ENCODE measurements around the gene FILIP1.

FILIP1 gene

DNA sequence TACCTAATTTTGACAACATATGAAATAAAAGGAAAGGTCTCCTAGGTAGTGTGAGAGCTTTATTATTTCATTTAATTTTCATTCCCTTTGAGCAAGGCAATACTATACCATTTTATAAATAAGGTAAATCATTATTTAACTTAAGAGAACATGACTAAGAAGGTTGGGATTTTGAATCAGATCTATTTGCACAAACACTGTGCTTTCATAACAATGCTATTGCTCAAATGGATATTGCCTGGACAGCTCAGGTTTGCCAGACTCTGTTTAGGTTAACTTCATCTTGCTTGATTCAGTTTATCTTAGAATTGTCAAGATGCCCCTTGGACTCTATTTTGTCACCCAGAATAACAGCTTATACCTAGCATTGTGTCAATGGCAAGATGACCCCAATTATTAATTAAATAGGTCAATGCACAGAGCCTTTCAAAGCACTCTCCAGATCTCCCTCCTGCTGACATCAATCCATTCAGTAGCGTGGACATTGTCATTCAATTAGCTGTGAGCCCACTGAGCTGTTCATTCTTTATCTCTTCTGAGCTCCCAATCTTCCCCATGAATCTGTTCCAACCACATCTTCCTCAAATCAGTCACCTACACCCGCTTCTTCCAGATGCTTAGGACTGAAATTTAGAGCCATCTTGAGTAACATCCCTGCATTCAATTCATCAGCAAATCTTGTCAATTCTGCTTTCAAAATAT is 166.9 kb downstream of the FILIP1 start:
- DNase-seq, result no peak

DNA sequence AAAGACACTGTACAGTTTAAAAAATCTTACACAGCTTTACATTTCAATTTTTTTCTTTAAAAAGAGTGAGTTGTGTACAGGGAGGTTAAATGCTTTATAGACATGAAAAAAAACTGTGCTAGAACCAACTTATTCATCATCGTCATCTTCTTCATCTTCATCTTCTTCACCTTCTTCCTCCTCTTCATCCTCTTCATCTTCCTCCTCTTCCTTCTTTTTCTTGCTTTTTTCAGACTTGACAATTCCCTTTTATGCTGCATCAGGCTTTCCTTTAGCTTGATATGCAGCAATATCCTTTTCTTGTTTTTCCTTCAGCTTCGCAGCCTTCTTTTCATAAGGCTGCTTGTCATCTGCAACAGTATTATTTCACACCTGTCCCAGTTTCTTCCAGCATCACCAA is 174.7 kb downstream of the FILIP1 start:
- no peak for DNase-seq

DNA sequence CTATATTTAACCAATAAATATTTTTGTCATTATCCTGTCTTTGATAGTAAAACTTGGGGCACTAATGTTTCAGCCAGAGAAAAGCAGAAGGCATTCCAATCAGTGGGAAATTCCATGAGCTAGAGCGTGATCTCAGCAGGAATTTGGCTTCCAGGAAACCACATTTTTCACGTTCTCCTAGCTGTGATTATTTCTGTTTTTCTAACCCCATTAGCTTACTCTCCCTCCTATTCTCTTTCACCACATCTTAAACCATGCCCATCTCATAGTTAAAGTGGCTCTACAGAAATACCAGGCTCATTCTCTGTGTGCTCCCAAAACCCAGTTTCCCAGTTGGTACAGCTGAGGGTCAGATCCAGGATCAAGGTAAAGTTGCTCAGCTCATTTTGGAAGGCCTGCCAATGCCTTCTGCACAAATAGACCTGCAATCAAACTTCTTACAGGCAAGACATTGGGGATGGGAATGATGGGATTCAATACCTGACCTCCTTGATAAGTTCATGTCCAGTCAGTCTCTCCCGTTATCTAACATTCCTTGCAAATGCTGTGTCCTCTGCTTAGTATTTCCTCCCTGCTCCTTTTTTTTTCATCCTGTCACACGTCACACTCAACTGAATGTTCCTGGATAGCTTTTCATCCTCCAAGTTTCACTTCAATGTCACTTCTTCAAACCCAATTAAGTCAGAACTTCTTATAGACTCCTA is 175.9 kb downstream of the FILIP1 start:
- no peak for DNase-seq

DNA sequence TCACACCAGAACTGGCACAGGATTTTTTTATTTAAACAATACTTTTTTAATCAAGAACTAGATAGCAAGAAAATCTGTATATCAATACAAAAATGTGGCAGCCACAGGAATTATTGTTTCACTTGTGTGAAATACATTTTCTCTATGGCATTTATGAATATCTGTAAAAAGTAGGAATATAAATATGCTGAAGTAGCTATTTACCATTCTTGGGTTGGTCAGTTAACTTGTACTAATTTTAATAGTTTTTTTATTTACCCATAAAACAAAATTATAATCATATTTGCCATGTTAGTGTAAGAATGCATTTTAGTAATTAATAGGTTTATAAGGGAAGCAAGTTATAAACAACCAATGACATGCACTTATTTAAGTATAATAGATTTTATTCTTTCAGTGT is 177.6 kb downstream of the FILIP1 start:
- no peak for DNase-seq

DNA sequence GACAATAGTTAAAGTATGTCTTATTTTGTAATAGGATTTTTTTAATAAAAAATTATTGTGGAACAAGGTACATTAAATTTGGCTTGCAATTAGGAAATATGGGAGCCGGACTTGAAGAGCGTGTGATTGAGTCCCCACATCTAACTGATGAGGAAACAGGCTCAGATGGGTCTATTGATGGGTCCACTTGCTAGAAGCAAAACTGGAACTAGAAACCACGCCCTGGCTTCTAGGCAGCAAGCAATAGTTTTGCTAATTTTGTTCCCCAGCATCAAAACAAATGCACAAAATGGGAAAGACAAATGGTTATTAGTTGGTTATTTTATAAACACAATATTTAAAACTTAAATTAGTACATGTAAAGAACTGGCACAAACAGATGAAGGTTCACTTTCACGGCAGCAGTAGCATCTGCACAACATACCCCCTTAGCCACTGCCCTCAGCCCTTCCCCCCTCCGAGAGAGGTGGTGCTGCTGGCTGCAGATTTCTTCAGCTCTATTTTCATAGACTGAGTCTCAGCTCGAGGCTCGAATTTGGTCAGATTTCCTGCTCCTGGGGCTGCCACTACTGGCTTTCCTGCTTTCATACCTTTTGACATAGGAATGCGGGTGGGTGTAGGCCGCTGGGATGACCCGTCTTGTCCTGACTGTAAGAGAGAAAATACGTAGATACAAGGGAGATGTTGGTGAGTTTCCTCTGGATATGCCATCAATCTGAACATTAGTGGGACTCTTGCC is 185.2 kb downstream of the FILIP1 start:
- DNase-seq, result no peak

DNA sequence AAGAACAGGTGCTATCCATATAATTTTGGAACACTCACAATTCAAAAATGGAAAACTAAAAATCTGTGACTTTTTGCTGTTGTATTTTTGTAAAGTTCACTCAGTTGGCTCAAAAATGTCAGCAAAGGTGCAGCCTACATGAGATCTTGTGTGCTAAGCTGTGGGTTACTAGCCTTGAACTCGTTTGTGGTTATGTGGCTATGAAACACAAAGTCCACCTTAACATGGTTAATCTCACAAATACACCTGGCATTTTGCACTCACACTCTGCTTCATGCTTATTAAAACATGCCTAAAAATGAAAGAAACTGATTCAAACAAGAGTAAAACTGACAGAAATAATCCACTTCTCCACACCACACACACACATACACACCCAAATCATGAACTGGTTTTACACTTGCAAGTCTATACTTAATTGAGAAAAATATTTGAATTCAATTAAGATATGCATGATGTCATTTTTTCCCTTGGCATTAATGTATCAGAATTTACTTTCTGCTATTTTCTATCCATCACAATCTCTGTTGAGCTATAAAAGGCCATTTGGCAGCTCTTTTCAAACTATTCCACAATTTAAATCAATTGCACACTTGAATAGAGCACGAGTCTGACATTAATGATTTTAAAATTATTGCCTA is 186.1 kb downstream of the FILIP1 start:
- no peak for DNase-seq

DNA sequence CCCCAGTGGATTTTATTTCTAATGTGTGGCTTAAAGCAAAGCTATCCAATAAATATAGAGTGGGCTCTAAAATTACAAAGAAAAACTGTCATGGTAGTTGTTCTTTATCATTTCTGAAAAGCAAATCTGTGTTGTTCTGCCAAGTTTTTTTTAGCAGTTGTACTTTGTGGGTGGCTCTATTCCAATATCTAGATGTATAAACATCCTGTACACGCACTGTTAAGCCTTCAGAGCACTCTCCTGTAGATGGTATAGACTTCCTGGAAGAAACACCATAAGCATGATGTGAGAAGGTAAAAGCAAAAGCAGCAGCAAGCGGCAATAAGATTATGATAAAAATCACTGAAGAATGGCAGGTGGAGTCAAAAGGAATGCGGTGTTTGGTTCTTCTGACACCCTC is 187.5 kb downstream of the FILIP1 start:
- DNase-seq, result no peak

- no peak for DNase-seq
Observed at GRCh38 chr6:75305573-75305972, 188.0 kb downstream of the FILIP1 start.

DNA sequence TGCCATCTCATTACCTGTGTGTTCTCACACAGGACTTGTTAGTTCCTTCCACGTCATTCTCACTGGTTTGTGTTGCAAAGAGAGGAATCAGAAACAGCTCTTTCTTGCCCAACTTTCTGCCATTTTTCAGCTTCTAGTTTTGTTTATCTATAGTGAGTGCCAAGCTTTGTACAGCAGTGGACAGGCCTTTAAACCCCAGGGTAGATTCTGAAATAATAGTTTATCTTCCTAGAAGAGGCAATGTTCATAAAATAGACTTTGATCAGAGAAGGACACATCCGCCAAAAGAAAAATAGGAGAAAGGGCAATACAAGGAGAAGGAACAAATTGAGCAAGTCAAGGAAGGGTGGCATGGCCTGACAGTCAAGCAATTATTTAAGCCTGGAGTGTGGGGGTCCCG is 191.3 kb downstream of the FILIP1 start:
- DNase-seq, result no peak

- no peak for DNase-seq
Observed at GRCh38 chr6:75301537-75301936, 192.1 kb downstream of the FILIP1 start.

DNA sequence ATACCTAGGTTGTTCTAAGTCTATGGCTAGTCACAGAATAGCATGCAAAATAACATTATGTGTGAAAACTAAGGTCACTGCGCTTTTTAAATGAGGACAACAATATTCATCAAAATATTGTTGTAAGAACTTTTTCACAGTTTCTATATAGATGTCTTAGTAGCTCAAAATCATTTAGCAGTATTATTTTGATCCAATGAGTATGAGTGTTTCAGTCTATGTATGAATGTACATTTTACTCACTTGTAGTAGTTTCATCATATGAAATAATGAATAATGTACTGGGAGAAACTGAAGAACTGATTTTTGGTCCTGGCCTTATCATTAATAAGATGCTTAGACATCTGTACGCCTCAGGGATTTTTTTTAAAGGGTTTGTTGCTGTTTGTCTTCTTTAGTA is 192.5 kb downstream of the FILIP1 start:
- no peak for DNase-seq

GRCh38 chr6:75300531-75300855 is 193.1 kb downstream of the FILIP1 start:
- no peak for DNase-seq

DNA sequence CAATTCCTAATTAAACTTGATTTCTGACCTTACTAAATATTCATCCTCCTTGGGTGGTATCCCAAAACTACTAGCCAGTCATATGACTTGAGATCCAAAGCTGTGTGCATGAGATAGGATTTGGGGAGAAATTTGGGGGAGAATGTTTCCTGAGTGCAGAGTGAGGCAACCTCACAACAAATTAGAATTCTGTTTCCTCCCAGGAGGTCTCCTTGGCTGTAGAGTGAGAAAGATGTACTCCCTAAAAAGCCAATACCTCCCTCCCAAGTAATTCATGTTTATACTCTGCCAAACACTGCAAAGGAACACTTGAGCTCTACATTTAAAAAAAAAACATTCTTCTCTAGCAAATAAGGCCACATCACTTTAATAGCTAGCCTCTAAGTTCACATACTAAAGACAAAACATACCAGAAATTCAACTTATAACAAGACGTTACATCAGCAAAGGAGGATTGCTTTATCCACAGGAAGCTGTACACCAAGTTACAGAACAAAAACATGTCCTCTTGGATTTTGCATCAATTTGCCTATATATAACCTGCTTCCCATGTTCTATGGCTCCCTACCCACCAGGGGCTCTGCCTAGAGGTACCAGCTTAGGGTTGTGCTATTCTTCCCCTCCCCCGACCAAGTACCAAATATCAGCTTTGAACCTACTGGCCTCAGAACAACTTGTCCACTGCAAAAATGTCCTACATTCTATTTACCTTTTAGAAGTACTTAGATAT is 193.6 kb downstream of the FILIP1 start:
- DNase-seq, result no peak

- DNase-seq, result no peak
Observed at GRCh38 chr6:75296811-75297779, 196.5 kb downstream of the FILIP1 start.

DNA sequence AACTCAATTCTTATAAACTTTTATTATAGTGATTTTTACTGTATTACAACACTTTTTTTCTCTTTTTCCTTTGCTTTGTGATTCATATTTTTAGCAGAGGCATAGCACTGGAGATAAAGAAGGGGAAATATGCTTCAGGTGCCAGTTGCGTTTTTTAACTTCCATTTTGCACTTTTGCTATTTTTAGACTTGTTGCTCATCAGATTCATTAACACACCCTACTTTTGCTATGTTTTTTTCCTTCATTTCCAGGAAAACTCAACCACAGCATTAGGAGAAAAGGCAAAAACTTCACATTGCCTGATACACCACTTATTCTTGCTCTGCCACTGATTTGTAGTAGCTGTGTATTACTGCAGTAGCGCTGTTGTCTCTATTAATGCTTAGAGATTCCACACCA is 201.0 kb downstream of the FILIP1 start:
- no peak for DNase-seq

GRCh38 chr6:75291744-75292143 is 201.9 kb downstream of the FILIP1 start:
- DNase-seq, result no peak

GRCh38 chr6:75291331-75291730 is 202.3 kb downstream of the FILIP1 start:
- no peak for DNase-seq

DNA sequence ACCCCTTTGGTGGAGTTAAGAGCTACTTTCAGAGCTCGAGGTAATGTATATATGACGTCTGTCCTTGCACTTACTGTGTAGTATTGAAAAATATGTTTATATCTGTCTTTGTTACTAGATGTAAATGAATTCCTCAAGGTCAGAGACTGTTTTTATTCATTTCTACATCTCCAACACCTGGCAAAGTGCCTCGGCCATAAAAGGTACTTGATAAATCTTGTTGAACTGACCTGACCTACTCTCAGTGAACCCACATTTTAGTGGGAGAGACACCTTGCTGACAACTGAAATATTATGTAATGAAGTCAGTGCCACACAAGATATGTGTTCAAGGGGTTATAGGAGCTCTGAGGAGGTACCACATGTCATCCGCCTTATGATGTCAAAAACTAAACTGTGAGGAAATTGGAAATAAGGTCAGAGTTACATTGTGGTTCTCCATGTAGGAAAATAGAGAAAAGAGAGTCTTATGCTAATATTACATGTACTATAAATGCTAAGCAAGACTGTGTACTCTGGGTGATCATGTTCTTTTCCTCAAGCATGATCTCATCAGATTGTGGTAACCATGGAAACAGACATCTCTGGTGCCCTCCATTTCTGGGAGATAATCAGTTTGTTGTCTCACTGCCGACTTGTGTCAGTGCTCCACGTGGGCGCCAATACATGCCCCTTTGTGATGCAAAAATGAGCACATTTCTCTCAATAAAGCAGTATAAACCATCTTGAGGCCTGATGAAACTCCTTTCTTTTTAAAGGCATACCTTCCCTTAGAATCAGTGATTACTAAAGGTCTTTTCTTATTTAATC is 203.3 kb downstream of the FILIP1 start:
- no peak for DNase-seq

- no peak for DNase-seq
Observed at GRCh38 chr6:75288023-75288422, 205.6 kb downstream of the FILIP1 start.

GRCh38 chr6:75287424-75287823 is 206.2 kb downstream of the FILIP1 start:
- no peak for DNase-seq

- DNase-seq, result no peak
Observed at GRCh38 chr6:75286955-75287354, 206.6 kb downstream of the FILIP1 start.

Measured in left hindlimb (tissue), 1 donor.